Activated CD4-positive, alpha-beta T cell treated with anti-CD3 and anti-CD28 coated beads, Interleukin-2, amount 50 U/mL, for 16 hours (primary cell): ENCODE data around the gene PARM1.

Experiments used
- DNase-seq: peaks from one replicate; pipeline ENCODE4 v3.0.0-alpha.2; 2020

Gene PARM1

DNA sequence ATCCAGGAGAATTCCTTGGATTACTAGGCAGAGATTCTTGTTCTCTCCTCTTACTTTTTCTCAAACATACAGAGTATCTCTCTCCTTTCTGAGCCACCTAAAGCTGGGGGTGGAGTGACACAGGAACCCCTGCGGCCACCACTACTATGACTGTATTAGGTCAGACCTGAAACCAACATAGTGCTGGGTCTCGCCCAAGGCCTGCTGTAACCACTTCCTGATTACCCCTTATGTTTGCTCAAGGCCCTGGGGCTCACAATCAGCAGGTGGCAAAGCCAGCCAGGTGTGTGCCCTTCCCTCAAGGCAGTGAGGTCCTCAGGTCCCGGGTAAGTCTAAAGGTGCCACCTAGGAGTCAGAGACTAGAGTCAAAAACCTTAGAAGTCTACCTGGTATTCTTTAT lies 166.4 kb downstream of the PARM1 start:
- DNase-seq = no peak
